HL-60/S4 treated with phorbol 12-myristate 13-acetate at 8.2 ng/mL for 4 days and 3 days (cell line): Measurements from ENCODE around the gene SCFD2.

Experiments
- in situ Hi-C: fragments of 300-500 bp; cut with MboI; formaldehyde crosslinking; loops from 2 replicates; pipeline ENCODE4 v1.15.0; 2022; ENCODE audit warnings: low sequenced_read_pairs

SCFD2 gene

GRCh38 chr4:52904421-52904820 is 461.4 kb downstream of the SCFD2 start:
- in situ Hi-C loops, result no loop called here

GRCh38 chr4:52903273-52903672 is 462.6 kb downstream of the SCFD2 start:
- in situ Hi-C loops, result no loop called here

GRCh38 chr4:52894443-52894842 is 471.4 kb downstream of the SCFD2 start:
- in situ Hi-C loops, result no loop called here

GRCh38 chr4:52892880-52893279 is 473.0 kb downstream of the SCFD2 start:
- in situ Hi-C loops, result no loop called here

- in situ Hi-C loops, result no loop called here
Observed at GRCh38 chr4:52891743-52892142, 474.1 kb downstream of the SCFD2 start.

- in situ Hi-C loops, result no loop called here
Observed at GRCh38 chr4:52890521-52890791, 475.4 kb downstream of the SCFD2 start.

- in situ Hi-C loops, result no loop called here
Observed at GRCh38 chr4:52889778-52890520, 475.9 kb downstream of the SCFD2 start.

- in situ Hi-C loops, result no loop called here
Observed at GRCh38 chr4:52889354-52889753, 476.5 kb downstream of the SCFD2 start.

GRCh38 chr4:52884994-52885393 is 480.9 kb downstream of the SCFD2 start:
- in situ Hi-C loops, result no loop called here

GRCh38 chr4:52883707-52884669 is 481.9 kb downstream of the SCFD2 start:
- in situ Hi-C loops, result no loop called here

GRCh38 chr4:52883183-52883621 is 482.7 kb downstream of the SCFD2 start:
- in situ Hi-C loops, result no loop called here

GRCh38 chr4:52880994-52881393 is 484.9 kb downstream of the SCFD2 start:
- in situ Hi-C loops, result no loop called here

GRCh38 chr4:52879471-52879870 is 486.4 kb downstream of the SCFD2 start:
- in situ Hi-C loops, result no loop called here

GRCh38 chr4:52877694-52878093 is 488.2 kb downstream of the SCFD2 start:
- in situ Hi-C loops, result no loop called here

GRCh38 chr4:52877036-52877435 is 488.8 kb downstream of the SCFD2 start:
- in situ Hi-C loops, result no loop called here

- in situ Hi-C loops, result no loop called here
Observed at GRCh38 chr4:52876069-52876468, 489.8 kb downstream of the SCFD2 start.

GRCh38 chr4:52874948-52875347 is 490.9 kb downstream of the SCFD2 start:
- in situ Hi-C loops, result no loop called here

- in situ Hi-C loops, result no loop called here
Observed at GRCh38 chr4:52873861-52874343, 492.0 kb downstream of the SCFD2 start.

GRCh38 chr4:52873191-52873590 is 492.7 kb downstream of the SCFD2 start:
- in situ Hi-C loops, result no loop called here

- in situ Hi-C loops, result no loop called here
Observed at GRCh38 chr4:52870225-52870624, 495.6 kb downstream of the SCFD2 start.

GRCh38 chr4:52869656-52870055 is 496.2 kb downstream of the SCFD2 start:
- in situ Hi-C loops, result no loop called here

GRCh38 chr4:52869196-52869595 is 496.7 kb downstream of the SCFD2 start:
- in situ Hi-C loops, result no loop called here
